ENCODE measurements around the gene STRA6. TPM values are rescaled to one million over a fixed set of nuclear protein-coding genes. Genes with fewer than 3 reads are reported as not detected.

STRA6 gene
- total RNA-seq, 2 donors from 2014 or later, result not detected

- DNase-seq, result no peak
- no peak for ATAC-seq
- intact Hi-C loops (cut with DNase I), result no loop called here
Measured at GRCh38 chr15:74210729-74211128, 8.1 kb upstream of the STRA6 start.

GRCh38 chr15:74209997-74210671 lies 7.5 kb upstream of the STRA6 start:
- ATAC-seq (peak in 1 of 2 donors; percentile 75), DNase-seq (no peak)
- intact Hi-C loops (cut with DNase I), result no loop called here

DNA sequence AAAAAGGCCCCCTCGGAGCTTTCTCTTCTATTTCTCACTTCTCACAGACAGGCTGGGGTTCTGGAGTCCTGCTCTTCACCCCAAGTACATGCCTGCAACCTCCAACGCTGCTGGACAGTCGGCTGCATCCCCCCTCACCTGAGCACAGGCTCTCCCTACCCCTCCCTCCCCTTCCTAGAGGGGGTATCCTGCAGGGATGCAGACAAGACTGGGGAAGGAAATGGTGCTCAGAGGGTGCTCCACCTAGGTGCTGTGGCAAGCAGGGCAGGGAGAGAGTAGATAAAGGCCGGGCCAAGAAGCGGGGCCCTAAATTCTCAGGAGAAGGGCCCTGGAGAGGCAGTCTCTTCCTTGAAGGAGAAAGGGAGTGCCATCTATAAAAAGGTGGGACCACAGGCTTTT lies 7.0 kb upstream of the STRA6 start:
- ATAC-seq (peak in 1 of 2 donors; percentile 25), DNase-seq (no peak)
- intact Hi-C loops (cut with DNase I), result no loop called here

GRCh38 chr15:74208901-74209559 lies 6.4 kb upstream of the STRA6 start:
- intact Hi-C loops (cut with DNase I), result no loop called here
- ATAC-seq (no peak), DNase-seq (no peak)

GRCh38 chr15:74208496-74208895 lies 5.9 kb upstream of the STRA6 start:
- no peak for DNase-seq
- intact Hi-C loops (cut with DNase I), result no loop called here
- no peak for ATAC-seq

DNA sequence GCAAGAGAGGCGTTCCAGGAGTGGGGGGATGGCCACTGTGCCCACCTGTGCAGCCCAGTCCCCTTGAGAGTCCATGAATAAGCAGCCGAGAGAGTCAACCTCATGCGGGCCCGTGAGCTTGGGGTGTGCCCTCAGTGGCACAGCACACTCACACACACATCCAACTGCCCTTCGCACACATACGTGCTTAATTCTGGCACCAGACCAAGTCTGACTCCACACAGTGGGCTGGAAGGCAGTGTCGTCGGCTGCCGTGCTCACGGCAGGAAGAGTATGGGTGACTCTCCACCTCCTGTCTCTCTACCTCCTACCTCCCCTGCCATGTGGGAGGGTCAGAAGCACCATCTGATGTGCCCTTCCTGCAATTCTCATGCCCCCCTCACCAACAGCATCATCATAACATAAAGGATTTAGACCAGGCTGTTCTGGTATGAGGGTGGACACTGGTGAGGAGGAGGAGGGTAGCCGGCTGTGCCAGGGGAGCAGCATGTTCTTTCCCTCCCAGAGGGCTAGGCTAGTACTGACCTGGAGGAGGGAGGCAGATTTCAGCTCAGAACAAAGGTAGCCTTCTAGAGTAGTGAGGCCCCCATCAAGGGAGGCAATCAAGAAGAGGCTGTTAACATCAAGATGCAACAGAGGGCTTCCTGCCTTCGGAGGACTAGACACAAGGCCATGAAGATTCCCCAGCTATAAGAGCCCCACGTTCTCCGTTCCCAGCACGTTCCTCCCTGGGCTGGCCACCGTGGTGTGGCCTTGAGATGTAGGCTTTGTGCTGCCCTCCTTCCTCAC lies 5.3 kb upstream of the STRA6 start:
- DNase-seq, result no peak
- ATAC-seq, result no peak
- intact Hi-C loops (cut with DNase I), result no loop called here

GRCh38 chr15:74206801-74207281 lies 4.3 kb upstream of the STRA6 start:
- DNase-seq (no peak), ATAC-seq (peak in 1 of 2 donors; percentile 17)
- intact Hi-C loops (cut with DNase I), result no loop called here

DNA sequence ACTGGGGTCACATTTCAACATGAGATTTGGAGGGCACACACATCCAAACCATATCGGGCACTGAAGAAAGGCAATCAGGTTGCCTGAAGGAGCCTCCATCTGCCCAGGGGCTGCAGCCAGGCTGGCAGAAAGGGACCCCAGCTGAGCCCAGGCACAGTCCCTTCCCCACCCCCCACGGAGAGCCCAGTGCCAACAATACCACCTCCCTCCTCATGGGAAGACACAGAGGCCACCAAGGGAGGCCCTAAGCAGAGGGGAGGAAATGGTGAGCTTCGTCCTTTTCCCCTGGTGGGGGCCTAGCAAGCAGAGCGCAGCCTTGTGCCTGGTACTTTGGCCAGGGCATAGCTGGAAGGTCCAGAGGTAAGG lies 3.0 kb upstream of the STRA6 start:
- DNase-seq (no peak), ATAC-seq (no peak)
- intact Hi-C loops (cut with DNase I), result no loop called here

GRCh38 chr15:74203914-74204431 lies 1.4 kb upstream of the STRA6 start:
- intact Hi-C loops (cut with DNase I), result no loop called here
- ATAC-seq (peak; percentile 57 to 78), DNase-seq (peak; percentile 79)

DNA sequence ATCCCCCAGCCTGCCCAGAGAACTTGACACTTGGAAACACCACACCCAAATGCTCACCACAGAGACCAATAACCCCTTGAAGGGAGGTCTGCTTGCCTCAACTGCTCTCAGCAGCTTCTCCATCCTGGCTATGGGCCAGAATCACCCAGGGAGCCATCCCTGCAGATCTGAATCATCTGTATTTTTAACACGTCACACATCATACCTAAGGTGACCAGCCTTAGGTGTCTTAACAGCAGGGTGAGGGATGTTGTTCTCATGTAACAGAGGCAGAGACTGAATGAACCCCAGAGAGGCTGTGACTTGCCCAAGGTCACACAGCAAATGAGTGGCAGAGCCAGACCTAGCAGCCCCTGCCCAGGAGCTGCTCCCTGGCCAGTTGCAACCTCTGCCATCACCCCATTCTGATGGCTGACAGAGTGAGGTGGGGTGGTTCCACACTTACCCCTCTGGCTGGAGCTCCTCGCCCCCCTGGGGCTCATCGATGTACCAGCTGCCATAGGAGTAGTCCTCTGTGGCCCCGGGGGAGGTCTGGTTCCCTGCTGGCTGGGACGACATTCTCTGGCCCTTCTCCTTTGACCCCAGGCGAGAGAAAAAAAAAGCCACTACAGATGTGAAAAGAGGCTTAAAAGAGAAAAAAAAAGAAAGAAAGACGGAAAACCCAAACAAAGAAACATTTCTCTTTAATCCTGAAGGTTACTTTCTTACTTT lies 722 bp downstream of the STRA6 start:
- no peak for ATAC-seq
- intact Hi-C loops (cut with DNase I), result no loop called here
- no peak for DNase-seq

GRCh38 chr15:74200871-74201419 lies 1.6 kb downstream of the STRA6 start:
- intact Hi-C loops (cut with DNase I), result no loop called here
- ATAC-seq, result no peak
- DNase-seq, result no peak

GRCh38 chr15:74200412-74200815 lies 2.2 kb downstream of the STRA6 start:
- ATAC-seq (peak in 1 of 2 donors; percentile 22), DNase-seq (peak; percentile 68)
- intact Hi-C loops (cut with DNase I), result no loop called here

GRCh38 chr15:74199297-74199652 lies 3.3 kb downstream of the STRA6 start:
- DNase-seq (no peak), ATAC-seq (no peak)
- intact Hi-C loops (cut with DNase I), result no loop called here

GRCh38 chr15:74197176-74197965 lies 5.2 kb downstream of the STRA6 start:
- no peak for ATAC-seq
- no peak for DNase-seq
- intact Hi-C loops (cut with DNase I), result no loop called here

- ATAC-seq (peak; percentile 29 to 57), DNase-seq (peak; percentile 80)
- intact Hi-C loops (cut with DNase I), result no loop called here
Measured at GRCh38 chr15:74196175-74196574, 6.4 kb downstream of the STRA6 start.

GRCh38 chr15:74194572-74195559 lies 7.7 kb downstream of the STRA6 start:
- intact Hi-C loops (cut with DNase I), result no loop called here
- no peak for DNase-seq
- no peak for ATAC-seq

DNA sequence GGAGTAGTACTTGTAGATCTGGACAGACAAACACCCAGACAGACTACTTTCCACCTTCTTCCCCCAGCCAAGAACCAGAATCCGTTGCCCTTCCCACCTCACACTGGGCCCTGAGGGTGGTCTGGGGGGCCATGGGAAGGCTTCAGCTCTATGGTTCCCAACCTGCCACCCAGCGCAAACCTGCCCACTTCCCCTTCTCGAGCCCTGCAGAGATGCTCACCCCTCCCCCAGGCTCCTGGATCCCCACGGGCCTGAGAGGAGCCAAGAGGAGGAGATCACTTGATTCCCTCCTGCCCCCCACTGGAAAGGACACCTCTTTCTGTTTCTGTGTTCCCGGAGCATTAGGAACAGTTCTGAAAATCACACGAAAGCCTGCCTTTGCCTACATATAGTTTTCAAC lies 8.7 kb downstream of the STRA6 start:
- DNase-seq, result no peak
- ATAC-seq, result no peak
- intact Hi-C loops (cut with DNase I), result no loop called here

All from left cardiac atrium (tissue), 4 donors.